Suprapubic skin (tissue), 4 donors: ENCODE data around the gene SCGB3A1.

ENCODE experiments used
- CTCF ChIP-seq, 2 donors: fragments of 200-600 bp in 1 of 2; fragments of 450-650 bp in 1 of 2; sonication (generic) in 1 of 2; IDR thresholded peaks; one replicate each; pipeline ENCODE4 v1.5.1; 2016 to 2019; ENCODE audit warnings: antibody characterized with exemption in 2 of 2, mild to moderate bottlenecking in 1 of 2, moderate library complexity in 1 of 2
- POLR2A ChIP-seq, 2 donors: fragments of 450-650 bp; IDR thresholded peaks; one replicate each; pipeline ENCODE4 v1.6.1; 2017; ENCODE audit warnings: antibody characterized with exemption in 2 of 2, mild to moderate bottlenecking in 2 of 2, moderate library complexity in 2 of 2
- POLR2AphosphoS5 ChIP-seq, 3 donors: sonication (generic); formaldehyde crosslinking; IDR thresholded peaks; one replicate each; pipeline ENCODE4 v1.6.1; 2017; ENCODE audit warnings: antibody characterized with exemption in 3 of 3

DNA sequence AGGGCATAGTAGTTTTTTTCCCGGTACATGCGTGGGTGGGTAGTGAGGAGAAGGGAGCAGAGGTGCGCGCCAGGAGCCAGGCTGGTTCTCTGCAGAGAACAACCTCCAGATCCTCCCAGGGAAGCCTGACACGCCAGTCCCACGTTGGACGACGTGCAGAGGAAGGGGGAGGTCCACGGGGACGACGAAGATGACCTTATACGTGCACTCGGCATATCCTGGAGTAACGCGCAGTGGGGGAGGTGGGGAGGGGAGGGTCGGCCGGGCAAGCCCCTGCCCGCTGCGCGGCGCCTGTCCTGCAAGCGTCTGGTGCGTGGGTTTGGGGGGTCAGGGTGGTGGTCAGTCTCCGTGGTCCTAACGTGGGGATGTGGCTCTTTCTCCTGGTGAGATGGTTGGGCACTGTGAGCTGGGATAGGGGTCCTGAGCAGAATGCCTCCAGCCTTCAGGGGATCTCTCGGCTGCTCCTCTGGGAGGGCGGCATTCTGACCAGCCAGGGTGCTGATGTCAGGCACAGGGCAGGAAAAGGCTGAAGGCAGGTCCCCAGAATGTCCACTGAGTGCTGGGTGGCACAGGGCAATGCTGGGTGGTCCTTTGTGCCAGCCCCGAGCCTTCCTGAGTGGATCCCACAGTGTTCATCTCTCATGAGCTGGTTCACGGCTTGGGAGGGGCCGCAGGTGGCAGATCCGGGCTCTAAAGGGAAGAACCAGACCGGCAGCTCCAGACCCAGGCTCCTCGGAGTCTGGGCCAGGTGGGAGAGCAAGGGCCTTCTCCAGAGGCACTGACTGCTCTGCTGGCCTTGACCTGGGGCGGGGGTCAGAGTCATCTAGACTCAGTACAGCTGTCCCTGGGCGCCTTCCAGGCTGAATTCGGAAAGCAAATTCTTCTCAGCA, 10.5 kb upstream of the SCGB3A1 start:
- no peak for TF ChIP-seq CTCF (IDR thresholded peaks at IDR 0.05)
- TF ChIP-seq POLR2A (IDR thresholded peaks at IDR 0.05): no peak
- no peak for TF ChIP-seq POLR2AphosphoS5 (IDR thresholded peaks at IDR 0.05)
